Measurements from ENCODE around the gene TNP2.
"Not testable (repeated sequence)": the region's sequence is repeated elsewhere in the genome, so short reads cannot be mapped to it uniquely, and the experiment has no call there.

The TNP2 gene

GRCh38 chr16:11231367-11231970, 37.7 kb downstream of the TNP2 start:
- Histone ChIP-seq H3K4me3 (ENCODE audit: low read depth in 1 of 5, low read length in 5 of 5) (no peak overlapping the region), H3K27me3 (ENCODE audit: control insufficient read depth in 5 of 5, insufficient read depth in 4 of 5, low read length in 5 of 5) (peaks cover 0 to 7% (median 3%) of the 10 kb centered on the region in 5 donors), H3K9ac (ENCODE audit: low read length in 5 of 5) (no peak overlapping the region), H3K9me3 (ENCODE audit: control insufficient read depth in 5 of 5, low read length in 5 of 5) (no peaks in the 10 kb centered on the region), H3K36me3 (ENCODE audit: control insufficient read depth in 5 of 5, insufficient read depth in 5 of 5, low read length in 5 of 5) (no peaks in the 10 kb centered on the region), H3K27ac (ENCODE audit: low read depth, low read length) (no peak overlapping the region), H3K4me1 (ENCODE audit: control insufficient read depth in 5 of 5, insufficient read depth in 5 of 5, low read length in 5 of 5) (peaks cover 0 to 9% (median 0%) of the 10 kb centered on the region in 5 donors)

DNA sequence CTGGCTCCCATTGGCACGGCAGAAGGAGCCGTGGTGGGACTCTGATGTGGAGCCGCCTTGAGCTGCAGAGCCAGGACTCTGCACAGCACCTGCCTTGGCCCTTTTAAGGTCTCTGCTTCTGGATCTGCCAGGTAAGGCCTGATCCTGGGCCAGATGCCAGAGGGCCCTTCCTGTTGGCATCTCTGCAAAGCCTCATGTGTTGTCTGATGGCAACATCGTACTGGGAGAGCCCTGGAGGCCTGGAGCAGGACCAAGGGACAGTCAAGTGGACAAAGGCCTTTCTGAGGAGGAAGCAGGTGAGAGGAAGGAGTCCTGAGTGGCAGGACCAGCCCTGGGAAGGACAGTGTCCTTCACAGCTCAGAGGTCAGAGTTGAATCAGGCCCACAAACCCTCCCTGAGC, 39.2 kb downstream of the TNP2 start:
- Histone ChIP-seq H3K27ac (ENCODE audit: low read depth, low read length) (no peak overlapping the region), H3K4me3 (ENCODE audit: low read depth in 1 of 5, low read length in 5 of 5) (no peak overlapping the region), H3K36me3 (ENCODE audit: control insufficient read depth in 5 of 5, insufficient read depth in 5 of 5, low read length in 5 of 5) (no peaks in the 10 kb centered on the region), H3K9me3 (ENCODE audit: control insufficient read depth in 5 of 5, low read length in 5 of 5) (no peaks in the 10 kb centered on the region), H3K27me3 (ENCODE audit: control insufficient read depth in 5 of 5, insufficient read depth in 4 of 5, low read length in 5 of 5) (peaks cover 0 to 7% (median 3%) of the 10 kb centered on the region in 5 donors), H3K4me1 (ENCODE audit: control insufficient read depth in 5 of 5, insufficient read depth in 5 of 5, low read length in 5 of 5) (peaks cover 0 to 18% (median 7%) of the 10 kb centered on the region in 5 donors), H3K9ac (ENCODE audit: low read length in 5 of 5) (no peak overlapping the region)

GRCh38 chr16:11229432-11229831, 39.7 kb downstream of the TNP2 start:
- H3K36me3 ChIP-seq (ENCODE audit: control insufficient read depth in 5 of 5, insufficient read depth in 5 of 5, low read length in 5 of 5): no peaks in the 10 kb centered on the region
- no peak overlapping the region for H3K9ac ChIP-seq (ENCODE audit: low read length in 5 of 5)
- H3K9me3 ChIP-seq (ENCODE audit: control insufficient read depth in 5 of 5, low read length in 5 of 5): no peaks in the 10 kb centered on the region
- peaks cover 0 to 22% (median 8%) of the 10 kb centered on the region in 5 donors for H3K4me1 ChIP-seq (ENCODE audit: control insufficient read depth in 5 of 5, insufficient read depth in 5 of 5, low read length in 5 of 5)
- no peak overlapping the region for H3K27ac ChIP-seq (ENCODE audit: low read depth, low read length)
- H3K4me3 ChIP-seq (ENCODE audit: low read depth in 1 of 5, low read length in 5 of 5): no peak overlapping the region
- H3K27me3 ChIP-seq (ENCODE audit: control insufficient read depth in 5 of 5, insufficient read depth in 4 of 5, low read length in 5 of 5): peaks cover 0 to 7% (median 3%) of the 10 kb centered on the region in 5 donors

DNA sequence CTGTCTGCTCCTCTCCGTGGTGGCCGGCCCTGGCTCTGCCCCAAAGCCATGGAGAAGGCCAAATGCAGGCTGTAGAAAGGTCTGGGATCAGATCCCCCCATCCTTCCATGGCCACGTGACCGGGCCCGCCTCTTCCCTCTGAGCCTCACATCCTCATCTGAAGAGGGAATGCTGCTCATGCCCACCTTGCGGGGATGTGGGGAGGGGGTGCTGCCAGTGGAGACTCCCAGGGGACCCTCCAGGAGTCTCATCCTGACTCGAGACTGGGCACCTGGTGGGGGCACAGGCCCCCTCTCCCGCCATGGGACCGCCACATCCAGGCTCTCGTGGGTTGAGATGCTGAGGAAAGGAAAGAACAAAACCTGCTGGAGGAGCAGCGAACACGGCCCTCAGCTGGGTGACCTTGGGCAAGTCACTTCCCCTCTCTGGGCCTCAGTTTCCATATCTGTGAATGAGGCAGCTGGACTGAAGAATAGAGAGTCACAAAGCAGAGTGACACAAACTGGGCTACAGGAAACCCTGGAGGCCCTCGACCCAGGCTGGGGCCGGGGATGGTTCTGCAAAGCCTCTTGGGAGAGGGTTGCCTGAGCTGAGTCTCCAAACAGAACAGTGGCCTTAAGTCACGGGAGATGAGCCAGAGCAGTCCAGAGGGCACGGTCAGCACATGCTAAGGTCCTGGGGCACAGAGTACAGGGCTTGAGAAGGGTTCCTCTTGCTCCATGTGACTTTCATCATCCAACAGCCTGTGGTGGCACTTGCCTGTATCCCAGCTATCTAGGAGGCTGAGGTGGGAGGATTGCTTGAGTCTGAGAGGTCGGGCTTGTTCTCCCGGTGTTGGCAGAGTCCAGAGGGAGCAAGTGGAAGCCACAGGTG, 43.2 kb downstream of the TNP2 start:
- Histone ChIP-seq H3K4me1 (ENCODE audit: control insufficient read depth in 5 of 5, insufficient read depth in 5 of 5, low read length in 5 of 5) (peaks cover 0 to 20% (median 14%) of the 10 kb centered on the region in 5 donors), H3K9me3 (ENCODE audit: control insufficient read depth in 5 of 5, low read length in 5 of 5) (no peaks in the 10 kb centered on the region), H3K9ac (ENCODE audit: low read length in 5 of 5) (no peak overlapping the region), H3K36me3 (ENCODE audit: control insufficient read depth in 5 of 5, insufficient read depth in 5 of 5, low read length in 5 of 5) (no peaks in the 10 kb centered on the region), H3K27ac (ENCODE audit: low read depth, low read length) (no peak overlapping the region), H3K27me3 (ENCODE audit: control insufficient read depth in 5 of 5, insufficient read depth in 4 of 5, low read length in 5 of 5) (no peaks in the 10 kb centered on the region), H3K4me3 (ENCODE audit: low read depth in 1 of 5, low read length in 5 of 5) (peak overlapping the region in 1 of 5 donors; percentile 44)

DNA sequence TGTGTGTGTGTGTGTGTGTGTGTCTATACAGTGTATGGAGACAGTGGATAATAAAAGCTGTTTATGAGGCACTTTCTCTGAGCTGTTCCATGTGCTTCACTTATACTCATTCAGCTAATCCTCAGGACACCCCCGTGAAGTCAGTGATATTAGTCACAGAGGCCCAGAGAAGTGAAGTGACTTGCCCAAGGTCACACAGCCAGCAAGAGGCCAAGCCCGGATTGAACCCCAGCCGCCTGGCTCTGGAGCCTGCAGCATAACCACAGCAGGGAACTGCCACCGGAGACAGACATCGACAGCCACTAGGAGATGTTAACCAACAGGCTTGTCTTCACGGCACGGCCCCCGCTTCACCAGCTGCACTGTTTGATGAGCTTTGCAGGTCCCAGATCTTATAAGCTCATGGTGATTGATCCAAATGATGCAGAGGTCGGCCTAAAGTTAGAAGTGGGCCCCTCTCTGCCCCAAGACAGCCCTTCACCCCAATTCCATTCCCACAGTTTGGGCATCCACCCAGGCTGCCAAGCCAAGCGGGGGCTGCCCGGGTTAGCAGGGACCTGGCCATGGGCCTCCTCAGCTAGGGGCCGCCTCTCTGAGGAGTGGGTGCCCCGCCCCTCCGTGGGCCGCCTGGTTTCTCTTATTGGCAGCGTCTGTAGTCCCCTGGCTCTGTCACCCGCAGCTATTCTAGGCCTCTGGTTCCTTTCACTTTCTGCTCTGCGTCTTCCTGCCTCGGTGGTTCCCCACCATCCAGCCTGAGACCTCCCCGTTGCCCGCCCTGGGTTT, 44.0 kb downstream of the TNP2 start:
- Histone ChIP-seq H3K4me3 (ENCODE audit: low read depth in 1 of 5, low read length in 5 of 5) (peak overlapping the region in 1 of 5 donors; percentile 44), H3K9ac (ENCODE audit: low read length in 5 of 5) (peak overlapping the region in 1 of 5 donors; percentile 39), H3K27ac (ENCODE audit: low read depth, low read length) (no peak overlapping the region), H3K27me3 (ENCODE audit: control insufficient read depth in 5 of 5, insufficient read depth in 4 of 5, low read length in 5 of 5) (no peaks in the 10 kb centered on the region), H3K36me3 (ENCODE audit: control insufficient read depth in 5 of 5, insufficient read depth in 5 of 5, low read length in 5 of 5) (no peaks in the 10 kb centered on the region), H3K9me3 (ENCODE audit: control insufficient read depth in 5 of 5, low read length in 5 of 5) (no peaks in the 10 kb centered on the region), H3K4me1 (ENCODE audit: control insufficient read depth in 5 of 5, insufficient read depth in 5 of 5, low read length in 5 of 5) (peaks cover 0 to 20% (median 14%) of the 10 kb centered on the region in 5 donors)

- H3K27ac ChIP-seq (ENCODE audit: low read depth, low read length): no peak overlapping the region
- peak overlapping the region in 1 of 5 donors; percentile 39 for H3K9ac ChIP-seq (ENCODE audit: low read length in 5 of 5)
- no peak overlapping the region for H3K4me3 ChIP-seq (ENCODE audit: low read depth in 1 of 5, low read length in 5 of 5)
These were observed 44.8 kb downstream of the TNP2 start for GRCh38 chr16:11224096-11224893.

GRCh38 chr16:11220507-11220906, 48.6 kb downstream of the TNP2 start:
- not testable (repeated sequence) for H3K27ac ChIP-seq (ENCODE audit: low read depth, low read length); H3K9ac ChIP-seq (ENCODE audit: low read length in 5 of 5); H3K4me3 ChIP-seq (ENCODE audit: low read depth in 1 of 5, low read length in 5 of 5); H3K27me3 ChIP-seq (ENCODE audit: control insufficient read depth in 5 of 5, insufficient read depth in 4 of 5, low read length in 5 of 5); H3K36me3 ChIP-seq (ENCODE audit: control insufficient read depth in 5 of 5, insufficient read depth in 5 of 5, low read length in 5 of 5)
- Histone ChIP-seq H3K4me1 (ENCODE audit: control insufficient read depth in 5 of 5, insufficient read depth in 5 of 5, low read length in 5 of 5) (peaks cover 0 to 17% (median 12%) of the 10 kb centered on the region in 5 donors), H3K9me3 (ENCODE audit: control insufficient read depth in 5 of 5, low read length in 5 of 5) (peaks cover 8 to 32% (median 21%) of the 10 kb centered on the region in 5 donors)

More at GRCh38 chr16:11224096-11224893, 44.8 kb downstream of the TNP2 start:
- peaks cover 0 to 20% (median 14%) of the 10 kb centered on the region in 5 donors for H3K4me1 ChIP-seq (ENCODE audit: control insufficient read depth in 5 of 5, insufficient read depth in 5 of 5, low read length in 5 of 5)
- no peaks in the 10 kb centered on the region for H3K36me3 ChIP-seq (ENCODE audit: control insufficient read depth in 5 of 5, insufficient read depth in 5 of 5, low read length in 5 of 5)
- peaks cover 0 to under 1% (median 0%) of the 10 kb centered on the region in 5 donors for H3K9me3 ChIP-seq (ENCODE audit: control insufficient read depth in 5 of 5, low read length in 5 of 5)
- no peaks in the 10 kb centered on the region for H3K27me3 ChIP-seq (ENCODE audit: control insufficient read depth in 5 of 5, insufficient read depth in 4 of 5, low read length in 5 of 5)

DNA sequence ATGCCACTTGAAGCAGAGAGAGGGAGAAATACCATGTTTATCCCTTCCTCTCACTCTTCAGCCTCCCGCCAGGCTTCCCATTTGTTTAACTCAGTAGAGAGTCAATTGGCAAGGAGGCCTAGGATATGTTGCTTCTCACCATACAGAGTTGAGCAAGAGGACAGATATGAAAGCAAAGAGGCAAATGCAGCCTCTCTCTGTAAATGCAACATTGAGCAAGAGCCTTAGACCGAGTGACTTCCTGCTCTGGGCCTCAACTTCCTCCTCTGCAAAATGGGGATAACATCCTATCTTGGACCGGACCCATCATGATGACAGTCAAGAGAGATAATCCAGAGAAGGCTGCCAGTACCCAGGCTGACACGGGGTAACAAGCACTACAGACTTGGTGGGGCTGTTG, 49.9 kb downstream of the TNP2 start:
- Histone ChIP-seq H3K4me3 (ENCODE audit: low read depth in 1 of 5, low read length in 5 of 5) (no peak overlapping the region), H3K27me3 (ENCODE audit: control insufficient read depth in 5 of 5, insufficient read depth in 4 of 5, low read length in 5 of 5) (no peaks in the 10 kb centered on the region), H3K9me3 (ENCODE audit: control insufficient read depth in 5 of 5, low read length in 5 of 5) (peaks cover 8 to 32% (median 21%) of the 10 kb centered on the region in 5 donors), H3K4me1 (ENCODE audit: control insufficient read depth in 5 of 5, insufficient read depth in 5 of 5, low read length in 5 of 5) (peaks cover 0 to 4% (median 3%) of the 10 kb centered on the region in 5 donors), H3K9ac (ENCODE audit: low read length in 5 of 5) (no peak overlapping the region), H3K27ac (ENCODE audit: low read depth, low read length) (no peak overlapping the region), H3K36me3 (ENCODE audit: control insufficient read depth in 5 of 5, insufficient read depth in 5 of 5, low read length in 5 of 5) (no peaks in the 10 kb centered on the region)

GRCh38 chr16:11218604-11218962, 50.5 kb downstream of the TNP2 start:
- H3K27ac ChIP-seq (ENCODE audit: low read depth, low read length): no peak overlapping the region

More at GRCh38 chr16:11218604-11218962, 50.5 kb downstream of the TNP2 start:
- H3K36me3 ChIP-seq (ENCODE audit: control insufficient read depth in 5 of 5, insufficient read depth in 5 of 5, low read length in 5 of 5): no peaks in the 10 kb centered on the region
- no peak overlapping the region for H3K4me3 ChIP-seq (ENCODE audit: low read depth in 1 of 5, low read length in 5 of 5)
- peaks cover 8 to 32% (median 21%) of the 10 kb centered on the region in 5 donors for H3K9me3 ChIP-seq (ENCODE audit: control insufficient read depth in 5 of 5, low read length in 5 of 5)
- no peak overlapping the region for H3K9ac ChIP-seq (ENCODE audit: low read length in 5 of 5)
- no peaks in the 10 kb centered on the region for H3K27me3 ChIP-seq (ENCODE audit: control insufficient read depth in 5 of 5, insufficient read depth in 4 of 5, low read length in 5 of 5)
- no peaks in the 10 kb centered on the region for H3K4me1 ChIP-seq (ENCODE audit: control insufficient read depth in 5 of 5, insufficient read depth in 5 of 5, low read length in 5 of 5)
